ENCODE measurements around the gene INTS12.

DNA sequence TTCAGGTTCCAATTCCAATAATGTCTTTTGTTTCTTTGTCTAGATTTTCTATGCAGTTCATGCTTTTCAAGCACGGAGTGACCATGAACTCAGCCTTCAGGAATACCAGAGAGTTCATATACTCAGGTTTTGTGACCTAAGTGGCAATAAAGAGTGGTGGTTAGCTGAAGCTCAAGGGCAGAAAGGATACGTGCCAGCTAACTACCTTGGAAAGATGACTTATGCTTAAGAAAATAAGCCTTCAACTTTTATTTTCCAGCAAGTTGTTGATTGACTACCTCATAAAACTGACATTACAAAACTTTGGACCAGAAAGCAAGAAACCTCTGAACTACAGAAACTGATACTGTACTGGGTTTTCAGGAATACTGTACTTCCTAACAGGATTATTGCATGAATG lies 30.8 kb downstream of the INTS12 start:
- TF ChIP-seq, protein P1, sequence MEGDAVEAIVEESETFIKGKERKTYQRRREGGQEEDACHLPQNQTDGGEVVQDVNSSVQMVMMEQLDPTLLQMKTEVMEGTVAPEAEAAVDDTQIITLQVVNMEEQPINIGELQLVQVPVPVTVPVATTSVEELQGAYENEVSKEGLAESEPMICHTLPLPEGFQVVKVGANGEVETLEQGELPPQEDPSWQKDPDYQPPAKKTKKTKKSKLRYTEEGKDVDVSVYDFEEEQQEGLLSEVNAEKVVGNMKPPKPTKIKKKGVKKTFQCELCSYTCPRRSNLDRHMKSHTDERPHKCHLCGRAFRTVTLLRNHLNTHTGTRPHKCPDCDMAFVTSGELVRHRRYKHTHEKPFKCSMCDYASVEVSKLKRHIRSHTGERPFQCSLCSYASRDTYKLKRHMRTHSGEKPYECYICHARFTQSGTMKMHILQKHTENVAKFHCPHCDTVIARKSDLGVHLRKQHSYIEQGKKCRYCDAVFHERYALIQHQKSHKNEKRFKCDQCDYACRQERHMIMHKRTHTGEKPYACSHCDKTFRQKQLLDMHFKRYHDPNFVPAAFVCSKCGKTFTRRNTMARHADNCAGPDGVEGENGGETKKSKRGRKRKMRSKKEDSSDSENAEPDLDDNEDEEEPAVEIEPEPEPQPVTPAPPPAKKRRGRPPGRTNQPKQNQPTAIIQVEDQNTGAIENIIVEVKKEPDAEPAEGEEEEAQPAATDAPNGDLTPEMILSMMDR (IDR thresholded peaks at IDR 0.05) = no peak
- TF ChIP-seq SIN3A (IDR thresholded peaks at IDR 0.05; ENCODE audit: borderline replicate concordance, insufficient read depth, low read depth, low read length) (no peak), TCF7L2 (IDR thresholded peaks at IDR 0.05; ENCODE audit: low read depth, low read length) (no peak), POLR2AphosphoS5 (IDR thresholded peaks at IDR 0.05; ENCODE audit: low read depth, low read length) (no peak)
- TF ChIP-seq, protein P2, sequence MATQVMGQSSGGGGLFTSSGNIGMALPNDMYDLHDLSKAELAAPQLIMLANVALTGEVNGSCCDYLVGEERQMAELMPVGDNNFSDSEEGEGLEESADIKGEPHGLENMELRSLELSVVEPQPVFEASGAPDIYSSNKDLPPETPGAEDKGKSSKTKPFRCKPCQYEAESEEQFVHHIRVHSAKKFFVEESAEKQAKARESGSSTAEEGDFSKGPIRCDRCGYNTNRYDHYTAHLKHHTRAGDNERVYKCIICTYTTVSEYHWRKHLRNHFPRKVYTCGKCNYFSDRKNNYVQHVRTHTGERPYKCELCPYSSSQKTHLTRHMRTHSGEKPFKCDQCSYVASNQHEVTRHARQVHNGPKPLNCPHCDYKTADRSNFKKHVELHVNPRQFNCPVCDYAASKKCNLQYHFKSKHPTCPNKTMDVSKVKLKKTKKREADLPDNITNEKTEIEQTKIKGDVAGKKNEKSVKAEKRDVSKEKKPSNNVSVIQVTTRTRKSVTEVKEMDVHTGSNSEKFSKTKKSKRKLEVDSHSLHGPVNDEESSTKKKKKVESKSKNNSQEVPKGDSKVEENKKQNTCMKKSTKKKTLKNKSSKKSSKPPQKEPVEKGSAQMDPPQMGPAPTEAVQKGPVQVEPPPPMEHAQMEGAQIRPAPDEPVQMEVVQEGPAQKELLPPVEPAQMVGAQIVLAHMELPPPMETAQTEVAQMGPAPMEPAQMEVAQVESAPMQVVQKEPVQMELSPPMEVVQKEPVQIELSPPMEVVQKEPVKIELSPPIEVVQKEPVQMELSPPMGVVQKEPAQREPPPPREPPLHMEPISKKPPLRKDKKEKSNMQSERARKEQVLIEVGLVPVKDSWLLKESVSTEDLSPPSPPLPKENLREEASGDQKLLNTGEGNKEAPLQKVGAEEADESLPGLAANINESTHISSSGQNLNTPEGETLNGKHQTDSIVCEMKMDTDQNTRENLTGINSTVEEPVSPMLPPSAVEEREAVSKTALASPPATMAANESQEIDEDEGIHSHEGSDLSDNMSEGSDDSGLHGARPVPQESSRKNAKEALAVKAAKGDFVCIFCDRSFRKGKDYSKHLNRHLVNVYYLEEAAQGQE (IDR thresholded peaks at IDR 0.05; ENCODE audit: insufficient read depth in 1 of 2, low read depth in 2 of 2, low read length in 1 of 2) = no peak

All from Panc1 (cell line).